GM12878 (cell line): Measurements from ENCODE around the gene CETN2. TPM values are rescaled to one million over a fixed set of nuclear protein-coding genes. Genes with fewer than 3 reads are reported as not detected.

ENCODE experiments used
- ATAC-seq: fragments of 200-7000 bp; cut with Tn5 transposase; 3 replicates; pipeline ENCODE4 v1.9.1; 2020; ENCODE audit warnings: mild to moderate bottlenecking, moderate library complexity
- BruUV-seq: library from RNA; stranded (reverse); fragments of 400-500 nt; replicated peaks from 2 replicates; lab custom pipeline; 2021; lab: Mats Ljungman, UMichigan
- CTCF ChIA-PET: fragments of 300-600 bp; sonication (Branson Sonifier 250); formaldehyde crosslinking; extraction: SDS; loops from one replicate; lab custom pipeline; 2021; ENCODE audit warnings: inconsistent platforms; lab: Yijun Ruan, JAX
- POLR2A ChIA-PET: fragments of 350-600 bp; formaldehyde crosslinking; extraction: SDS; loops from one replicate; lab custom pipeline; 2021; ENCODE audit warnings: inconsistent platforms; lab: Charles Lee
- RAD21 ChIA-PET: fragments of 300-600 bp; sonication (Branson Sonifier 250); formaldehyde crosslinking; loops from one replicate; lab custom pipeline; 2023; ENCODE audit warnings: antibody characterized with exemption; ENCODE audit not compliant: unreplicated experiment; lab: Charles Lee
- SMC1A ChIA-PET: fragments of 300-600 bp; sonication (Branson Sonifier 250); formaldehyde crosslinking; loops from one replicate; lab custom pipeline; 2023; ENCODE audit not compliant: unreplicated experiment, uncharacterized antibody; lab: Charles Lee
- DNase-seq: peaks from one replicate; pipeline ENCODE4 v3.0.0-alpha.2; 2011; ENCODE audit warnings: low read depth, low spot score
- FAIRE-seq: peaks from 3 replicates; lab custom pipeline; 2011; peaks lifted over from hg19 to GRCh38; lab: Jason Lieb, UNC
- H2AFZ ChIP-seq: 2 replicates; pipeline ENCODE4 v1.6.0; 2011; ENCODE audit warnings: low read depth, low read length, control low read depth; ENCODE audit not compliant: control insufficient read depth
- H3K27ac ChIP-seq: 2 replicates; pipeline ENCODE4 v1.5.1; 2011; ENCODE audit warnings: control low read depth; ENCODE audit not compliant: control insufficient read depth, insufficient read depth
- H3K27me3 ChIP-seq, 2 experiments: replicated peaks in 1 of 2; 2 replicates each; pipeline versions ENCODE4 v1.6.0 to v1.6.1; 2011; ENCODE audit warnings: low read length in 1 of 2; ENCODE audit not compliant: control insufficient read depth in 2 of 2, insufficient read depth in 2 of 2
- H3K36me3 ChIP-seq, 2 experiments: 2 replicates each; pipeline ENCODE4 v1.5.1; 2011; ENCODE audit warnings: low read length in 1 of 2; ENCODE audit not compliant: control insufficient read depth in 2 of 2, insufficient read depth in 2 of 2
- H3K4me1 ChIP-seq: 2 replicates; pipeline ENCODE4 v1.6.1; 2011; ENCODE audit warnings: mild to moderate bottlenecking, low read length, moderate library complexity, mixed read lengths; ENCODE audit not compliant: control insufficient read depth, insufficient read depth
- H3K4me2 ChIP-seq: 2 replicates; pipeline ENCODE4 v1.6.0; 2011; ENCODE audit warnings: control low read depth; ENCODE audit not compliant: control insufficient read depth, insufficient read depth
- H3K4me3 ChIP-seq: fragments of 200-600 bp; sonication (generic); 2 replicates; pipeline ENCODE4 v1.5.1; 2016
- H3K79me2 ChIP-seq: 2 replicates; pipeline ENCODE4 v1.6.0; 2011; ENCODE audit warnings: low read length; ENCODE audit not compliant: control insufficient read depth, insufficient read depth
- H3K9ac ChIP-seq: 2 replicates; pipeline ENCODE4 v1.8.0; 2011; ENCODE audit warnings: low read length, control low read depth, mixed read lengths; ENCODE audit not compliant: control insufficient read depth, insufficient read depth
- H3K9me3 ChIP-seq: replicated peaks from 3 replicates; pipeline ENCODE4 v1.5.1; 2011; ENCODE audit warnings: mild to moderate bottlenecking, low read length; ENCODE audit not compliant: control insufficient read depth, insufficient read depth
- H4K20me1 ChIP-seq: 2 replicates; pipeline ENCODE4 v1.6.0; 2011; ENCODE audit not compliant: control insufficient read depth, insufficient read depth
- CBX5 ChIP-seq: sonication (generic); IDR thresholded peaks from 2 replicates; pipeline ENCODE4 v1.6.1; 2016; ENCODE audit warnings: low read depth, moderate library complexity, mild to moderate bottlenecking, inconsistent platforms
- ESRRA ChIP-seq: IDR thresholded peaks from 2 replicates; pipeline ENCODE4 v1.6.1; 2012; ENCODE audit warnings: mild to moderate bottlenecking, low read length, improper control_type of control experiment
- ETV6 ChIP-seq, 2 experiments: fragments of 450-650 bp in 1 of 2; IDR thresholded peaks in 1 of 2; conservative IDR thresholded peaks in 1 of 2; 2 replicates each; pipeline ENCODE4 v1.6.1; 2014; ENCODE audit warnings: antibody characterized with exemption in 1 of 2, borderline replicate concordance in 1 of 2, low read depth in 1 of 2, mild to moderate bottlenecking in 1 of 2, moderate library complexity in 1 of 2
- IKZF1 ChIP-seq: fragments of 450-650 bp; conservative IDR thresholded peaks from 2 replicates; pipeline ENCODE4 v1.6.1; 2017; ENCODE audit warnings: antibody characterized with exemption, mild to moderate bottlenecking
- IKZF2 ChIP-seq, 2 experiments: fragments of 450-650 bp; IDR thresholded peaks; 2 replicates each; pipeline ENCODE4 v1.6.1; 2017; ENCODE audit warnings: mild to moderate bottlenecking in 2 of 2, moderate library complexity in 2 of 2
- NR2F1 ChIP-seq: fragments of 450-650 bp; conservative IDR thresholded peaks from 2 replicates; pipeline ENCODE4 v1.6.1; 2017; ENCODE audit warnings: mild to moderate bottlenecking
- POLR2AphosphoS5 ChIP-seq: IDR thresholded peaks from 2 replicates; pipeline ENCODE4 v1.6.1; 2011; ENCODE audit warnings: mild to moderate bottlenecking, low read length, inconsistent platforms
- POU2F2 ChIP-seq: IDR thresholded peaks from 3 replicates; pipeline ENCODE4 v1.6.1; 2011; ENCODE audit warnings: low read depth, mild to moderate bottlenecking, low read length, borderline replicate concordance
- RELA ChIP-seq: fragments of 450-650 bp; IDR thresholded peaks from 2 replicates; pipeline ENCODE4 v1.8.0; 2014; ENCODE audit warnings: borderline replicate concordance; ENCODE audit not compliant: partially characterized antibody
- RUNX3 ChIP-seq: IDR thresholded peaks from 2 replicates; pipeline ENCODE4 v1.6.1; 2012; ENCODE audit warnings: low read length, inconsistent platforms
- SMAD1 ChIP-seq: fragments of 450-650 bp; IDR thresholded peaks from 2 replicates; pipeline ENCODE4 v1.6.1; 2018; ENCODE audit warnings: mild to moderate bottlenecking, low read depth; ENCODE audit not compliant: partially characterized antibody
- SREBF2 ChIP-seq: IDR thresholded peaks from 2 replicates; pipeline ENCODE4 v1.6.1; 2012; ENCODE audit warnings: mild to moderate bottlenecking, low read length
- STAT1 ChIP-seq: fragments of 450-650 bp; conservative IDR thresholded peaks from 2 replicates; pipeline ENCODE4 v1.6.1; 2014; ENCODE audit warnings: antibody characterized with exemption, mild to moderate bottlenecking
- TARDBP ChIP-seq: IDR thresholded peaks from 2 replicates; pipeline ENCODE4 v1.6.1; 2016; ENCODE audit warnings: borderline replicate concordance
- ZNF24 ChIP-seq: fragments of 450-650 bp; IDR thresholded peaks from 2 replicates; pipeline ENCODE4 v1.6.1; 2017; ENCODE audit warnings: antibody characterized with exemption, mild to moderate bottlenecking
- WGBS: methylation state at CpG from one replicate; pipeline ENCODE4 v1.1.6; 2016; ENCODE audit warnings: low lambda C conversion rate; ENCODE audit not compliant: insufficient replicate concordance, insufficient coverage; ENCODE audit errors: missing lambda C conversion rate; 5-methylcytosine and 5-hydroxymethylcytosine counted together
- in situ Hi-C: fragments of 300-500 bp; cut with MboI; formaldehyde crosslinking; loops from 9 replicates; pipeline ENCODE4 v1.14.3; 2018; ENCODE audit warnings: mixed read lengths
- intact Hi-C: fragments of 100-400 bp; cut with micrococcal nuclease; formaldehyde crosslinking; loops from one replicate; pipeline ENCODE4 v1.14.2; 2022; ENCODE audit not compliant: unreplicated experiment
- polyA plus RNA-seq, 11 experiments: library from polyadenylated mRNA; depleted of rRNA in 4 of 11; unstranded in 6 of 11; stranded (reverse) in 5 of 11; fragments of >200 nt; fragmentation: Nextera tagmentation in 4 of 11; fragmentation: Illumina TruSeq in 1 of 11; extraction: Ambion mirVana in 4 of 11; extraction: Trizol in 1 of 11; gene quantifications; 1 replicate in 1 of 11; 2 replicates in 10 of 11; pipeline versions ENCODE4 v1.2.1 to v1.2.3, GENCODE V29; 2011 to 2016; ENCODE audit warnings: inconsistent platforms in 2 of 11, missing spikeins in 2 of 11, low read depth in 1 of 11
- total RNA-seq, 4 experiments: library from RNA; depleted of rRNA in 3 of 4; stranded (reverse); fragments of >200 nt in 3 of 4; fragmentation: Illumina TruSeq in 1 of 4; extraction: Trizol in 1 of 4; gene quantifications; 2 replicates each; pipeline versions ENCODE4 v1.2.1 to v1.2.3, GENCODE V29; 2013 to 2021
- TF ChIP-seq, protein P1 (sequence below): IDR thresholded peaks from 2 replicates; pipeline ENCODE4 v1.6.1; 2011; ENCODE audit warnings: borderline replicate concordance, low read depth, mild to moderate bottlenecking, moderate library complexity, low read length; ENCODE audit not compliant: insufficient read depth, poor library complexity, severe bottlenecking
- TF ChIP-seq, protein P2 (sequence below): fragments of 450-650 bp; IDR thresholded peaks from 2 replicates; pipeline ENCODE4 v1.6.1; 2017; ENCODE audit warnings: mild to moderate bottlenecking
- TF ChIP-seq, protein P3 (sequence below): IDR thresholded peaks from 2 replicates; pipeline ENCODE4 v1.6.1; 2012; ENCODE audit warnings: low read depth, low read length, improper control_type of control experiment

The CETN2 gene
- total and polyA plus RNA-seq, 10 of the 15 experiments (the other 5 are each of a cell fraction or from before 2014, with no cell fraction given) = 12.0 to 30.3 (median 20.0) TPM

DNA sequence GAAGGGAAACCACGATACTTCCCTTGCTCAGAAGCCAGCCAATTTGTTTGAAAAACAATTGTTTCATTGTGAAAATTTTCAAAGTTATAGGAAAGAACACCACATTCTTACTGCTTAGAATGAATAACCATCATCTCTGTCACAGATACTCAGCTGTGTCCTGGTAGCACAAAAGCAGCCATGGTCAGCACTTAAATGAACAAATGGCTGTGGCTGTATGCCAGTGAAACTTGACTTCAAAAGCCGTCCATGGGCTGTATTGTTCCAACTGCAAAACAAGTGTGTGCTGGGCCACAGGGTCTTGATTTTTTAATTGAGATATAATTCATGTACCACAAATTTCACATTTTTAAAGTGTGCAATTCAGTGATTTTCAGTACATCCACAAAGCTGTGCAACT lies 19.9 kb upstream of the CETN2 start:
- intact Hi-C loops (no loop called here), in situ Hi-C loops (no loop called here)
- no peaks in the 10 kb centered on the region for H4K20me1 ChIP-seq
- DNase-seq (no peak), FAIRE-seq (no peak), ATAC-seq (no peak)
- H3K27me3 ChIP-seq = no peaks in the 10 kb centered on the region
- H3K9ac ChIP-seq = no peak overlapping the region
- H3K27ac ChIP-seq = no peak overlapping the region
- no peaks in the 10 kb centered on the region for H3K4me1 ChIP-seq
- WGBS = 32% methylated on average over 2 of the region's 2 CpGs
- H3K36me3 ChIP-seq = peaks cover 2 to 3% of the 10 kb centered on the region in 2 experiments; a peak in 2 of 4 replicates
- ChIA-PET RAD21 (no interaction called here), CTCF (no interaction called here)
- TF ChIP-seq NR2F1 (no peak), POLR2AphosphoS5 (no peak), STAT1 (no peak), ZNF24 (no peak), CBX5 (no peak), ETV6 (conservative IDR thresholded peaks at IDR 0.05 in 1 of 2, IDR thresholded peaks at IDR 0.05 in 1 of 2; ENCODE audit: borderline replicate concordance in 1 of 2, low read depth in 1 of 2) (no peak), RELA (no peak), RUNX3 (no peak), POU2F2 (no peak), IKZF1 (no peak), SREBF2 (no peak), ESRRA (no peak), IKZF2 (IDR thresholded peaks at IDR 0.05) (no peak), TARDBP (no peak), SMAD1 (no peak)
- TF ChIP-seq, protein P1, sequence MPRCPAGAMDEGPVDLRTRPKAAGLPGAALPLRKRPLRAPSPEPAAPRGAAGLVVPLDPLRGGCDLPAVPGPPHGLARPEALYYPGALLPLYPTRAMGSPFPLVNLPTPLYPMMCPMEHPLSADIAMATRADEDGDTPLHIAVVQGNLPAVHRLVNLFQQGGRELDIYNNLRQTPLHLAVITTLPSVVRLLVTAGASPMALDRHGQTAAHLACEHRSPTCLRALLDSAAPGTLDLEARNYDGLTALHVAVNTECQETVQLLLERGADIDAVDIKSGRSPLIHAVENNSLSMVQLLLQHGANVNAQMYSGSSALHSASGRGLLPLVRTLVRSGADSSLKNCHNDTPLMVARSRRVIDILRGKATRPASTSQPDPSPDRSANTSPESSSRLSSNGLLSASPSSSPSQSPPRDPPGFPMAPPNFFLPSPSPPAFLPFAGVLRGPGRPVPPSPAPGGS = no peak
- TF ChIP-seq, protein P2, sequence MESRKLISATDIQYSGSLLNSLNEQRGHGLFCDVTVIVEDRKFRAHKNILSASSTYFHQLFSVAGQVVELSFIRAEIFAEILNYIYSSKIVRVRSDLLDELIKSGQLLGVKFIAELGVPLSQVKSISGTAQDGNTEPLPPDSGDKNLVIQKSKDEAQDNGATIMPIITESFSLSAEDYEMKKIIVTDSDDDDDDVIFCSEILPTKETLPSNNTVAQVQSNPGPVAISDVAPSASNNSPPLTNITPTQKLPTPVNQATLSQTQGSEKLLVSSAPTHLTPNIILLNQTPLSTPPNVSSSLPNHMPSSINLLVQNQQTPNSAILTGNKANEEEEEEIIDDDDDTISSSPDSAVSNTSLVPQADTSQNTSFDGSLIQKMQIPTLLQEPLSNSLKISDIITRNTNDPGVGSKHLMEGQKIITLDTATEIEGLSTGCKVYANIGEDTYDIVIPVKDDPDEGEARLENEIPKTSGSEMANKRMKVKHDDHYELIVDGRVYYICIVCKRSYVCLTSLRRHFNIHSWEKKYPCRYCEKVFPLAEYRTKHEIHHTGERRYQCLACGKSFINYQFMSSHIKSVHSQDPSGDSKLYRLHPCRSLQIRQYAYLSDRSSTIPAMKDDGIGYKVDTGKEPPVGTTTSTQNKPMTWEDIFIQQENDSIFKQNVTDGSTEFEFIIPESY = no peak
- TF ChIP-seq, protein P3, sequence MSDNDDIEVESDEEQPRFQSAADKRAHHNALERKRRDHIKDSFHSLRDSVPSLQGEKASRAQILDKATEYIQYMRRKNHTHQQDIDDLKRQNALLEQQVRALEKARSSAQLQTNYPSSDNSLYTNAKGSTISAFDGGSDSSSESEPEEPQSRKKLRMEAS = no peak
- TF ChIP-seq, all 136 proteins: peak for 0
- Histone ChIP-seq H3K79me2 (no peaks in the 10 kb centered on the region), H3K9me3 (no peaks in the 10 kb centered on the region), H3K4me3 (no peak overlapping the region), H3K4me2 (no peak overlapping the region), H2AFZ (no peak overlapping the region)
- SMC1A ChIA-PET = no interaction called here
- BruUV-seq = no TSS peak
- POLR2A ChIA-PET = interaction anchor here (1.0 kb wide), 1 partner anchor 9 kb away, joined by 3 read pairs; no protein-coding TSS in a partner anchor
